LNCAP (cell line): Measurements from ENCODE around the gene CASP10.

Experiments
- TF ChIP-seq, protein P1 (sequence below): fragments of 450-650 bp; IDR thresholded peaks from 2 replicates; pipeline ENCODE4 v1.5.1; 2017; ENCODE audit warnings: mild to moderate bottlenecking

CASP10 gene

GRCh38 chr2:201144101-201145051 is 38.6 kb upstream of the CASP10 start:
- TF ChIP-seq, protein P1, sequence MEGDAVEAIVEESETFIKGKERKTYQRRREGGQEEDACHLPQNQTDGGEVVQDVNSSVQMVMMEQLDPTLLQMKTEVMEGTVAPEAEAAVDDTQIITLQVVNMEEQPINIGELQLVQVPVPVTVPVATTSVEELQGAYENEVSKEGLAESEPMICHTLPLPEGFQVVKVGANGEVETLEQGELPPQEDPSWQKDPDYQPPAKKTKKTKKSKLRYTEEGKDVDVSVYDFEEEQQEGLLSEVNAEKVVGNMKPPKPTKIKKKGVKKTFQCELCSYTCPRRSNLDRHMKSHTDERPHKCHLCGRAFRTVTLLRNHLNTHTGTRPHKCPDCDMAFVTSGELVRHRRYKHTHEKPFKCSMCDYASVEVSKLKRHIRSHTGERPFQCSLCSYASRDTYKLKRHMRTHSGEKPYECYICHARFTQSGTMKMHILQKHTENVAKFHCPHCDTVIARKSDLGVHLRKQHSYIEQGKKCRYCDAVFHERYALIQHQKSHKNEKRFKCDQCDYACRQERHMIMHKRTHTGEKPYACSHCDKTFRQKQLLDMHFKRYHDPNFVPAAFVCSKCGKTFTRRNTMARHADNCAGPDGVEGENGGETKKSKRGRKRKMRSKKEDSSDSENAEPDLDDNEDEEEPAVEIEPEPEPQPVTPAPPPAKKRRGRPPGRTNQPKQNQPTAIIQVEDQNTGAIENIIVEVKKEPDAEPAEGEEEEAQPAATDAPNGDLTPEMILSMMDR = no peak

GRCh38 chr2:201148434-201148990 is 34.4 kb upstream of the CASP10 start:
- TF ChIP-seq, protein P1 = no peak

GRCh38 chr2:201149064-201149820 is 33.7 kb upstream of the CASP10 start:
- TF ChIP-seq, protein P1 = no peak

DNA sequence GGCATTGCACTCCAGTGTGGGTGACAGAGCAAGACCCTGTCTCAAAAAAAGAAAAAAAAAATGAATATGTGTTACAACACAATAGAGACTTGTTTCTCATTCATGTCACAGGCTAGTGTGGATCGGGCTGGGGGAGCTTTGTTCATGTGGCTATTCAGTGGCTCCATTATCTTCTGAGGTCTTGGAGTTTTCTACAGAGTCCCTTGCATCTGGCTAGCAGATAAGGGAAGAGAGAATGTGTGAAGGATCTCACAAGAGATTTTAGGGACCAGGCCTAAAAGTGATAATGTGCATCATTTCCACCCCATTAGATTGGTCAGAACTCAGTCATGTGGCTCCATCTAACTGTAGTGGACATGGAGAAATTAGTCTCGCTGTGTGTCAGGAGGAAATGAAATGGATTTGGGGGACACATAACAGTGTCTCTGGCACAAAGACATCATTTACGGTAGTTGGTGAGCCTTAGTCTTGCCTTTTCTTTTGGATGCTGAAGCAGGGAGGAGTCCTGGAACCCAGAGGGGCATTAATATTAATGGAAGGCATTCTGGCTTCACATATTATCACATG is 32.4 kb upstream of the CASP10 start:
- TF ChIP-seq, protein P1 = no peak

- TF ChIP-seq, protein P1 = no peak
These were observed 31.6 kb upstream of the CASP10 start for GRCh38 chr2:201151127-201151981.

- TF ChIP-seq, protein P1 = no peak
These were observed 30.4 kb upstream of the CASP10 start for GRCh38 chr2:201152517-201152916.
